DMS153 (cell line): ENCODE results near the gene CHL1.

Experiments used
- DNase-seq: peaks from one replicate; lab custom pipeline; 2025; lab: John Stamatoyannopoulos, UW

CHL1 gene, protein sequence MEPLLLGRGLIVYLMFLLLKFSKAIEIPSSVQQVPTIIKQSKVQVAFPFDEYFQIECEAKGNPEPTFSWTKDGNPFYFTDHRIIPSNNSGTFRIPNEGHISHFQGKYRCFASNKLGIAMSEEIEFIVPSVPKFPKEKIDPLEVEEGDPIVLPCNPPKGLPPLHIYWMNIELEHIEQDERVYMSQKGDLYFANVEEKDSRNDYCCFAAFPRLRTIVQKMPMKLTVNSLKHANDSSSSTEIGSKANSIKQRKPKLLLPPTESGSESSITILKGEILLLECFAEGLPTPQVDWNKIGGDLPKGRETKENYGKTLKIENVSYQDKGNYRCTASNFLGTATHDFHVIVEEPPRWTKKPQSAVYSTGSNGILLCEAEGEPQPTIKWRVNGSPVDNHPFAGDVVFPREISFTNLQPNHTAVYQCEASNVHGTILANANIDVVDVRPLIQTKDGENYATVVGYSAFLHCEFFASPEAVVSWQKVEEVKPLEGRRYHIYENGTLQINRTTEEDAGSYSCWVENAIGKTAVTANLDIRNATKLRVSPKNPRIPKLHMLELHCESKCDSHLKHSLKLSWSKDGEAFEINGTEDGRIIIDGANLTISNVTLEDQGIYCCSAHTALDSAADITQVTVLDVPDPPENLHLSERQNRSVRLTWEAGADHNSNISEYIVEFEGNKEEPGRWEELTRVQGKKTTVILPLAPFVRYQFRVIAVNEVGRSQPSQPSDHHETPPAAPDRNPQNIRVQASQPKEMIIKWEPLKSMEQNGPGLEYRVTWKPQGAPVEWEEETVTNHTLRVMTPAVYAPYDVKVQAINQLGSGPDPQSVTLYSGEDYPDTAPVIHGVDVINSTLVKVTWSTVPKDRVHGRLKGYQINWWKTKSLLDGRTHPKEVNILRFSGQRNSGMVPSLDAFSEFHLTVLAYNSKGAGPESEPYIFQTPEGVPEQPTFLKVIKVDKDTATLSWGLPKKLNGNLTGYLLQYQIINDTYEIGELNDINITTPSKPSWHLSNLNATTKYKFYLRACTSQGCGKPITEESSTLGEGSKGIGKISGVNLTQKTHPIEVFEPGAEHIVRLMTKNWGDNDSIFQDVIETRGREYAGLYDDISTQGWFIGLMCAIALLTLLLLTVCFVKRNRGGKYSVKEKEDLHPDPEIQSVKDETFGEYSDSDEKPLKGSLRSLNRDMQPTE (N-terminal part only)

DNA sequence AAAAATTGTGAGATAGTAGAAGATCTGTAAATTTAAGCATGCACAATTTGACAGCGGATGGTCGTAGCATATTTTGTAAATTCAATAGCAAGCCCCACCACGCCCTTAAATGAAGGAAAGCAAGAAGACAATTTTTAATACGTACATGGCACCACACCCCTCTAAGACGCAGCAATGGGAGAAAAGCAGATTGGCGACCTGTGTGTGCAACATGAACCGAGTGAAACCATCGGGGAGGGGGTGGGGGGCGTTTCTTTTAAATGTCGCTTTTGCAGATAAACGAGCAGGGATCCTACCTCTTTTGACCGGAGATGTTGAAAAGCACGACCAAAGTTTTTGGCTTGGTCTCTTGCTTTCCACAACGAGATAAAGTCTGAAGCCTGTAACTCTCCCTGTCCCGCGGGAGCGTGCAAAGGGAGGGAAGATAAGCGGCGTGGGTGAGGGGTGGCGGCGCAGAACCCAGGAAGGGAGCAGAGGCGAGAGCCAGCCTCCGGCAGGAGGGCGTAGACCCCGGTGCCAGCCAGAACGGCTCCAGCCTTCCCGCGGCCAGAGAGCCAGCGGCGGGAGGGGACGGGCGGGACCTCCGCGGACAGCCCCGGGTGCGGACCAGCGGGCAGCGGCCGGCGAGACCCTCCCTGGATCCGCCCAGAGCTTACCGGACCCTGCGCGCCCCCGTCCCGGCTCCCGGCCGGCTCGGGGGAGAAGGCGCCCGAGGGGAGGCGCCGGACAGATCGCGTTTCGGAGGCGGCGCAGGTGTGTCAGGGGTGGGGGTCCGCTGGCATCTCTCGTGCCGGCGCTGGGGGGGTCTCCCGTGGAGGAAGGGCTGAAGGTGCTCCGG is at the start of gene CHL1:
Gene CHL1, plus strand, starts transcription at position 453 of the 838 bp plus-strand sequence. CDS start 123,014 bp downstream, outside the sequence.
- DNase-seq: no peak

DNA sequence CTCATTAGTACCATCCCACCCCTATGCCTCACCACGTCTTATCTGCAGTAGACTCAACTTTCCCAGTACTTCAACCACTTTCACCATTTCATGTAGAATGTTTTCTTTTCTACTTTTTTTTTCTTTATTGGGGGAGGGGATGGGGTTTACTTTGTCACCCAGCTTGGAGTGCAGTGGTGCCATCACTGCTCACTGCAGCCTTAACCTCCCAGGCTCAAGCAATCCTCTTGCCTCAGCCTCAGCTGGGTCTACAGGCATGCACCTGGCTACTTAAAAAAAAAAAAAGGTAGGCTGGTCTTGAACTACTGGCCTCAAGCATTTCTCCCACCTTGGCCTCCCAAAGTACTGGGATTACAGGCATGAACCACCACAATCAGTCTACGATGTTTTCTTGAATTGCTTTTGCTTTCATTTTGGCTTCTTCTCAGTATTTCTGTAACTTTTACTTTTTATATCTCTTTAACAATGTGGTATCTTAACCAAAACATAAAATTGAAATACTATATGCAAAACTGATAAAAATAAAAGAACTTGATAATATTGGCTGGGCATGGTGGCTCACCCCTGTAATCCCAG is 44.9 kb upstream of the CHL1 start:
- no peak for DNase-seq

DNA sequence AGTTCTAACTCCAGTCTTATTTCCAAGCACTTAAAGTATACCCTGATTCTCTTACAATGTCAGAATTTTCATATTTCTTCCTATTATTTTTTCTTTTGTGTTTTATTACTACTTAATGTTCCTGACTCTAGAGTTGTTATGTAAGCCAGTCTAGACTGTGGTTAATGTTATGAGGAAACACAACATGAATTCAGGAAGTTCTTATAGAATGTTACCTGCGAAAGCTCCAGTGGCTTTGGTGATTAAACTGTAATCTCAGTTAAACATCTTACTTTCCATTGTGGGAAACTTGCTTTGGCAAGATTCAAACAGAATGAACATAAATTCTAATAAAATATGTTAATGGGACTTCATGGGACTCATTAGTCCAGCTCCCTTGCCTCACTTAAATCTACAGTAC is 36.6 kb upstream of the CHL1 start:
- no peak for DNase-seq

DNA sequence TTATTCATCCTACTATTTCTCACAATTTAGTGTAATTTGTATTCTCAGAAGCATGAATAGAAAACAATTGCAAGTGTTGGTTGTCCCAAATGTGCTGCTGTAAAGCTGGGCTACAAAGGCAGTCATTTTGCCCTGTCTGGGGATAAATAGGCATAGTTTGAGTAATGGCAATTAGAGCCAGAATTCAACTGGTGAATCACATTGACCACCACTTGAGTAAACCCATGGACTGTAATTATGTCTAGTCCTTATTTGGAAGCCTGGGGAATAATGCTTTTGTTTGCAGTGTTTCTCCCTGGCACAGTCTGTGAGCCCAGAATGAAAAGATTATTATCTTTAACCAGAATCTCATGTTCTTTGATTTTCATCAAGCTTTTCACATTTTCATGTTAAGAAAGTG is 30.5 kb upstream of the CHL1 start:
- no peak for DNase-seq

DNA sequence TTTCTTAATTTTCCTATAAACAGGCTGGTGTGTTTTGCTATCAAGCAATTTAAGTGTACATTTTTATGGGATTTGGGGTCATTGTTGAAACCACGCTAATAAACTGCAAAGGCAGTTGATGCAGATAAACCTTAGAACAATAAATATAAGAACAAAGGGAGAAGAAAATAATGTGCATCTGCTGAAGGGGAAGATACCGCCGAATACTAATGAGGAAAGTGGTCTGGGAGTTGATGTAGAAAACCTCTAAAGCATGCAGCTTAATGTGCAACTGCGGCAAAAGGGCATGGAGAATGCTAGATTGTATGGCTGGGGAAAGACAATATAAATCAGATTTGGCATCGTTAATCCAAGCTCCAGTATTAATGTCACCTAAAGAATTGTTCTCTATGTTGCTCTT is 29.8 kb upstream of the CHL1 start:
- DNase-seq: no peak

DNA sequence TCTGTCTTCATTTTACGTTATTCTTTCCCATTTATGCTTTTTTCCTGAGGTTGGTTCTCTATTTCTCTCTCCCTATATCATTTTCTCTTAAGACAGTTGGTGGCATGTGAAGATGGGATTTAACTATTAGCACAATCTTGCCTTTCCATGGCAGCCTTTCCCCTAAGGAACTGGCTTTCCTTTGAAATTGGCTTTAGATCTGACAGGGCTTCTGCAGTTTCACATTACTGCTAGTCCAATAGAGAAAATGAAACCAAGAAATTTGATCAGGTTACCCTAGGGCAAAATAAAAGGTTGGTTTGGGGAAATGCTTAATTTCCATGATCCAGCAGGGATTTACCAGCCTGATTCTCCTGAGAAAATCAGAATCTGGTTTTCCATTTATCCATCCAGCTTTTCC is 22.7 kb upstream of the CHL1 start:
- DNase-seq: no peak

DNA sequence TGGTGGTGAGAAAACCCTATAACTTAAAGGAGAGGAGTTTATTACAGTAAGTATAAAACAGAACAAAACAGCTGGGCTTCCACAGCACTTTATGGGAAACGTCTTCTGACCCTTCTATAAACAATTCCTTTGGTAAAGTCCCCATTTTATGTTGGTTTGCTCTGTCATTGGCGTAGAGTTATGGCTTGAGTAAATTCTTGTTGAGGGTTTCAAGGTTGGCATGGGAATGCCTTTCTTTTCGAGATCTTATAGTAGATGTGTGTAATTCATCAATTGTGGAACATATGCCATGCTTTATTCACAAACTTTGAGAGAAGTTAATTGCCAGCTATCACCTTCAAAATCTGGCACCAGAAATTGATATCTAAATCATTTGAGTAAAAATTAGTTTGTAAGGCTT is 11.6 kb upstream of the CHL1 start:
- DNase-seq: no peak

DNA sequence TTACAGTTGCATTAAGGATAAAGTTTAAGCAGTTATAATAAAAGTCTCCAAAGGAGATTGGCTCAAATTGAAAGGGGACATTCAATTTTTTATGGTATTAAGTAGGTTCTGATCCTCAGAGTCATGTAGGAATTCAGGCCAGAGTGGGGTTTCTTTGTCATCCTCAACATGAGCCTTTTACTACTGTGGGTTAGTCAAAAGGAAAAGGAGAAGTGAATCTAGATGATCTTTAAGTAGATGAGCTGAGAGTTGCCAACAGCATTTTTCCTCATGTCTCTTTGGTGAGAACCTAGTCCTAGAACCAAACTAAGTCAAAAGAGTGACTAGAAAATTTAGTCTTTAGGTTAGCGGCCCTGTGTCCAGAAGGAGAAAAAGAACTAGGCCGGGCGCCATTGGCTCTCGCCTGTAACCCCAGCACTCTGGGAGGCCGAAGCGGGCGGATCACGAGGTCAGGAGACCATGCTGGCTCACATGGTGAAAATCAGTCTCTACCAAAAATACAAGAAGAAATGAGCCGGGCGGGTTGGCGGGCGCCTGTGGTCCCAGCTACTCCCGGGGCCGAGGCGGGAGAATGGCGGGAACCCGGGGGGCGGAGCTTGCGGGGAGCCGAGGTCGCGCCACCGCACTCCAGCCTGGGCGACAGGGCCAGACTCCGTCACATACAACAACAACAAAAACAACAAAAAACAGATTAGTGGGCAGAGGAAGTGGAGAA is 4.2 kb upstream of the CHL1 start:
- DNase-seq: no peak

DNA sequence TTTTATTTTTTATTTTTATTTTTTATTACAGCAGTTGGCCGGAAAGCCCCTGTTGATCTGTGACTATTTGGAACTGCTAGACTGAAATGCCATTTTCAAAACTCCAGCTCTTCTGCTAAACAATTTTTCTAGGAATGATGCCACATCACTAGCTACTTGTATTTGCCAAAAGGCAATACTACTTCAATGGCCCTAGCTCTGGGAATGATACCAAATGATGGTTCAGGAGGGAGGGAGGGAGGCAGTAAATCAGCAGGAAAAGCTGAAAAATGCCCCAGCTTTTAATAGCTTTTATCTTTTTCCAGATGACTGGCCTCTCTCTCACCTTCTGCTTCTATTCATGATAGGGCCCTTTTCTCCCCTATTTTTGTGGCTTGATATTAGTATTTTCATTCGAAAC is 2.6 kb upstream of the CHL1 start:
- no peak for DNase-seq

DNA sequence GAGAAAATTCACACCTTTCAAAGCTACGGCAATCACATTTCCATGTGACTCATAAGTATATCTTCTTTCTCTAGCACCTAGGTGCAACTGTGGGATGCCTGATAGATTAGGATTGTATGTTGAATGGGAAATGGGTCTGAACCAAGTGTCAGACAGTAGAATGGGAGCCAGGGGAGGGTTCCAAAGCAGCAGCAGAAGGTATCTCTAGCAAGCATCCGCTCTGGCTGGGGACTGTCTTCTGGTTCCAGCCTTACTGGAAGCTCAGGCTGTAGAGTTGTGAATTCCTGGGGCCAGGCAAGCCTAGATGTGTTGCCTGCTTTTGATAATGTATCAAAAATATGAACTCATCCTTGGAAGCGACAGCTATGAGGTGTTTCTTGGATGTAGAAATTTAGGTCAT is 2.1 kb upstream of the CHL1 start:
- no peak for DNase-seq

DNA sequence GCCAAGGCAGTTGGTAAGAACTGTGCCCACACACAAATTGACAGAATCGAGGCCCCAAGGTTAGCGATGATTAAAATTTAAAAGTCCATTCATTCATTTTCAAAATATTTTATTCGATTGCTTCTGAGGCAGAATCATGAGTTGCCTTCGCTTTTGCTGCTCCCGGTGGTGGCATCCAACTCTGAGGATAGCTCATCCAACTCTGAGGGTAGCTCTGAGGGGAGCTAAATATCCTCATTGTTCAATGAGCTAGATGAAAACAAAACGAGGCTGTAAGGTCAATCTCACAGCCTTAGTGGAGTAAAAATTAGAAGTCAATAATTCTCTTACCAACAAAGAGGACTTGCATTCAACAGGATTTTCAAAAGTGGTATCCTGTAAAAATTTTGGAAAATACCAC is 897 bp upstream of the CHL1 start:
- no peak for DNase-seq

DNA sequence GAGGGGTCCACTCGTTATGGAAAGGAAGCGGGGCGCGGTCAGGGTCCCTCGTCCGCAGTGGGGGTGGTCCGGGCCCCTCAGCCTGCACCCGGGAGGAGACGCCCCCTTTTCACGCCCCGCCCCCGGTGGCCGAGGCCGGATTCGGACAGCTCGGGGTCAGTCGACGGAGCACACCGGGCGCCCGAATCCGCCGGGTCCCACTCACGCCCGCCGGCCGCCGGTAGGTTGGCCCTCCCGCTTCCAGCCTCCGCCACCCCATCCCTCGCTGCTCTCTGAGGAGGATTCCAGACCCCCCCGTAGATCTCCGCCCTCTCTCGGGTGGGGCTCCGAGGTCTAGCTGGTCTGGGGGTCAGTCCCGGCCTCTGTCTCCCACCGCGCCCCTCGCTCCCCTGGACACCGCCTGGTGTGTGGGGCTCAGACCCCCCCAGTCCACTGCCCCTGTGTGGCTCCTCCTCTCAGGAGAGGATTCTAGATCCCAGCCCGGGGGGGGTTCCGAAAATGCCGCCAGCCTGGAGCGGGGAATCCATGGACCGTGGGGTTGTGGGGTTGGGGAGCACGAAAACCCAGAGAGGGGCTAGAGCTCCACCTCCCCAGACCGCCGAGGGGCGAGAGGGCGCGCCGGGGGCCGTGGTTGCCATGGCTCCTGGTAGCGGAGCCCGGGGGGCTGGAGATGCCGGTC is 725 bp downstream of the CHL1 start:
- no peak for DNase-seq

DNA sequence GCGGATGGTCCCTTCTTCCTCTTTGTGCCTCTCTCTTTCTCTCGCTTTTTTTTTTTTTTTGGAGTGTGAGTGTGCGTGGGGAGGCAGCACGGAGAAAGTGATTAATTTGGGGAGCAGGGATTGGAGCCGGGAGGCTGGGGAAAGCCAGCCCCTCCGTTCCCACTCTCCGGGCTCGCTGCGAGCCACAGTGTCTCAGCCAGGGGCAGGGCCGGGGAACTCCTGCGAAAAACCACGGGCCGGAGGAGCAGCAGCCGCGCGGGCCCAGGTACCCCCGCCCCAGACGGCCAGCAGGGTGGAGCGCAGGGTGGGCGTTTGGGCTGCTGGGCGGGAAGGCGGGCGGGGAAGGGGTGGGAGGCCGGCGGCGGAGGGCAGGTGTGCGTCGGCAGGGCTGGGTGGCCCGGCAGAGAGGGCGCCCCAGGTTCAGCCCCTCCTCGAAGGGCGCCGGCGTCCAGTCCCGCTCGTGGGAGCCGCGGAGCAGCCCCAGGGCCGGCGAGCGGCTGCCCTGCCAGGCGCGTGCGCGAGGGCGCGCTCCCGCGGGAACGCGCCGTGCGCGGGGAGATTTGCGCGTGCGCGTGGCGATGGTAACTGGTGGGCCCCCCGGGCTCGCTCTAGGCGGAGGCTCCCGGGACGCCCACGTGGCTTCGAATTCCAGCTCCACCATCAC is 1.4 kb downstream of the CHL1 start:
- no peak for DNase-seq

DNA sequence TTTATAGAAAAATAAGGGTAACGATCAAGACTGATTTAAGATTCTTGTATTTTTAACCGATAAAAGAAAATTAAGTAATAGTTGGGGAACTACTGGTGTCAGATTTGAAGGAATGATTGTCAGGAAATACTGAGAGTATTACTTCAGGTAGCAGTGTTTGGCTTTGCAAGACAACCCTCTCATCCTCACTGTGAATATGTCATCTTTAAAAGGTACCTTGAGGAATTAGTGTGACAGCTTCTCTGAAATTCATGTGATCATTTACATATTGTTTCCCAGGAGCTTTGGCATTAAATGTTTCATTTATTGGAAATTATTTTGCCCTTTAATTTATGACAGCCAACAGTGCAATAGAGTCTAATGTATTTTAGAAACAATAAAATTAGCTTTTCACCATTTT is 3.3 kb downstream of the CHL1 start:
- no peak for DNase-seq

DNA sequence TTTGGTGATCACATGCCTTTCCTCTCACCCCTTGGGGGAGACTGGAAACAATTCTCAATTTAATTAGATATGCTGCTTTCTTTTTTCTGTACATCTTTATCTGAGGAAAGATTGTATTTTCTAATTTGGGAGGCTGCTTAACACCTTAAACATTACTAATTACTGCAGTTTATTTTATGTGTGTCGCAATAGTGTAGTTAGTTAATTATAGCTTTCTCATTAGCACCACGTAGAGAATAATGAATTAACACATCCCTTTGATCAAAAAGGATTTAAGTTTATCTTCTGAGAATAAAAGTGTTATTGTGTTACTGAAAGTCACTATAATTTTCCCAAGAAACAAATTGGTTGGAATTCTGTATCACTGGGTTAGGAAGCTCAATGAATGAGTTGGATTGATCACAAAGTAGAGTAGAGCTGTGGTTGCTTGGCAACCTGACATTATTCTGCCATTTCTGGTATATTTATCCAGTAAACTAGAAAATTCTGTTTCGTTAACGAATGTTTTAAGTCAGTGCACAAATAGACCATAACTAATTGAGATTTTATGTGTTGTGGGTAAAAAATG is 4.3 kb downstream of the CHL1 start:
- no peak for DNase-seq

DNA sequence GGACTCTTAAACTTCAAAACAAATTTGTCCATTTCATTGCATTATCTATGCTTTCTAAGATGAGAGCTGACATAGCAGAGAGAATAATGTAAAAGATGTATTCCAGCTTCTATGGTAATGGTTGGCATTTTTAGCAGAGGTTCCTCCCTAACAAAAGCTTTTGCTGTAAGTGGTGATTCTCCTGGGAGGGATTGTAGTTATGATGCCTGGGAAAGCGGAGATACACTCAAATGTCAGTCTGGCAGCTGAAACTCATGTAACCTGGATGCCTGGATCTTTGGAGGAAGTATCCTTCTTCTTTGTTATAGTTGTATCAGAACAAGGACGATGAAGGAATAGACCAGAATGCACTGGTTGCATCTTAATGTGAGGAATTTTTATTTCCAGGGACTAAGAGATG is 7.5 kb downstream of the CHL1 start:
- DNase-seq: no peak

DNA sequence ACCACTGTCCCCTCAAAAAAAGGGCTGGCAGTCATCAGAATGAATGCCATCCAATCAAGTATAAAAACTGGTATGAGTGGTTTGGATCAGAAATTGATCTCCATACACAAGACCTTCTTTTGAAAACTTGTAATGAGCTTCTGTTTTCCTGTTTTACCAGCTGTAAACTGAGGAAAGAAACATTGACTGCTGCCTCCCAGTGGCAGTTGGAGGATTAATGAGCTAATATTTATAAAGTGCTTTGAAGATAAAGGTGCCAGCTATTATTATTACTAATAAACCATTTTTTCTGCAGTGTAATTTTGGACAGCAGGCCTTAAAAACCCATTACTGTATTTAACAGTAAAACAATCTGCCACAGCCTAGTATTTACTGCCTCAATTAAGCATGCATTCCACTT is 11.4 kb downstream of the CHL1 start:
- DNase-seq: no peak

DNA sequence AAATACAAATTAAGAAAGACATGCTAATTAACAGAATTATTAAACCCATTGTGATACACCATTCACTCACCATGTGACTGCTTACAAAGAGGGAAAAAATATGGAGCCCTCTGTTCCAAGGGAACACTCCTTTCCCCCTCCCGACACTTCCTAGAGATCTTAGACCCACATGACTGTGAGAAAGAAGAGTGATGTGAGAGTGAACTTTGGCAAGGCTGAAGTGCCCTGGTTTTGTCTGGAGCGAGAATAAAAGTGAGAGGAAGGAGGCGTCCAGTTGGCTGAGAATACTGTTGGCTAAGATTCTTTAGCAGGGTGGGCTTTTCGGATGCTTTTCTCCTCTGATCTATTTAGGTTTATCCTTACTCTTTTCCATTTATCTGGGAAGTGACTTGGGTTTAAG is 14.1 kb downstream of the CHL1 start:
- no peak for DNase-seq

DNA sequence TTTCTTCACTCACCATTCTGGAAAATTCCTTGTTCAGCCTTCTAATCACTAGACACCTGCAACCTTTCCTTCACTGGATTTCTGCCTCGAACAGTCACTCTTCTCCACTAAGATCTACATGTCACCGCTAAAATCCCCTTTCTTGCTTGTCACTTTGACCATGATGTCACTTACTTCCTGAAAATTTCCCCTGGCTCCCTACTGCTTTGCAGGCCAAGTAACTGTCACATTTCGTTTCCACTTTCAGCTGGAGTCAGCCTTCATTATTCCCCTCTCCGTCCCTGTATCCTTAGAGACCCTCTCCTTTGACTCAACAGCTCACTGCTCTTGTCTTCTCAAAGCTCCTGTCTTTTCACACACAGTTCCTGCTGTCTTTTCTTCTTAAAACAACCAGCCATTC is 15.9 kb downstream of the CHL1 start:
- no peak for DNase-seq
